ENCODE measurements around the gene GNGT2.
A peak's percentile ranks its signal among the peaks of the same experiment; 100 is the strongest.
"Not testable (repeated sequence)": the region's sequence is repeated elsewhere in the genome, so short reads cannot be mapped to it uniquely, and the experiment has no call there.

GNGT2 gene

DNA sequence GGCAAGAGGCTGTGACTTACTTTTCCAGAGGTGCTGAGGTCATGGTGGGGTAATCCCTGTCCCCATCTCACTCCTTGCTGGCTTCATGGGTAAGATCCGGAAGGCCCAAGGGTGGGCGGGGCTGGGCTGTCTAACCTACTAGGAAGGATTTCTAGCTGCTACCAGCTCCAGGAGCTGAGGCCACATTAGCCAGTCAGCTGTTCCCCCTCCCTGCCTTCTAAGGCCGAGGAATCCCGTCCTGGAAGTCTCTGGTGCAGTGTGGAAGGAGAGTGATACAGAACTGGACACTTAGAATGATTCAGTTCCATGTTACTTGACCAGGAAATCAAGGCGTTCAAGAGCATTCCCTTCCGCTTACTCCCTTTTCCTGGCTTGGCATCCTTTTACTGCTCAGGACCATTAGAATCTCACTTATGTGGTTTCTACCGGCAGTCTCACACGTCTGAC lies 8.9 kb downstream of the GNGT2 start:
- no peak for DNase-seq

DNA sequence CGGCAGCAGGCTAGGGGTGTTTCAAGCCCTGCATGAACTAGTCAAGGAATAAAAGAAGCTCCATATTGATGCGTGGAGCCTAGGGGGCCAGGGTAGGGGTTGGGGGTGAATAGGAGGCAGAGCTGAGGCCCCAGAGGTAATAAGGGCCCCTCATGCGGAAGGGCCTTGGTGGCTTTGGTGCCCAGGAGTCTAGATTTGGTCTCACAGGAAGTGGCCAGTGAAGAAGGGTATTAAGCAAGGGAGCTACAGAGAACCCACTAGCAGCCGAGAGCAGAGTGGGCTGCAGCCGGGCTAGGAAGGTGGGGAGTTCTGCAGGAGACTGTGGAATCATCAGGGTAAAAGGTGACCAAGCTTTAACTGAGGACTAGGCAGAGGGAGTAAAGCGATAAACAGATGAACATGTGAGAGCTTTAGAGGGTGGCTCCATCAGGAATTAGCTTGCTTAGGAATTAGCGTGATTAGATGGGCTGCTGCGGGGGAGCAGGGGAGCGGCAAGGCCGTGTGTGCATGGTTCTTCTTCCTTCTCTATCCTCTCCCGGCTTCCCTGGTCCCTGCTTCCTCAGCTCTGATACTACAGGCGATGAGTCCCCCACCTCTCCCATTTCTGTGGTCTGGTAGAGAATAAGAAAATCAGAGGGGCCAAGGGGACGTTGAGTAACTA lies 9.8 kb downstream of the GNGT2 start:
- DNase-seq: no peak

DNA sequence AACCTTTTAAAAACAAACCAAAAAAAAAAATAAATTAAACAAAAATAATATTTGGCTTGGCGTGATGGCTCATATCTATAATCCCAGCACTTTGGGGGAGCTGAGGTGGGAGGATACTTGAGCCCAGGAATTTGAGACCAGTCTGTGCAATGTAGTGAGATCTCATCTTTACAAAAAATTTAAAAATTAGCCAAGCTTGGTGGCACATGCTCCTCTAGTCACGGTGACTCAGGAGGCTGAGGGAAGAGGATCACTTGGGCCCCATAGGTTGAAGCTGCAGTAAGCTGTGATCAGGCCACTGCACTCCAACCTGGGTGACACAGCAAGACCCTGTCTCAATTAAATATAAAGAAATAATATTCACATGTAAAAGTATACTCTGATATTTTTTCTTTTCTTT lies 12.2 kb downstream of the GNGT2 start:
- no peak for DNase-seq

DNA sequence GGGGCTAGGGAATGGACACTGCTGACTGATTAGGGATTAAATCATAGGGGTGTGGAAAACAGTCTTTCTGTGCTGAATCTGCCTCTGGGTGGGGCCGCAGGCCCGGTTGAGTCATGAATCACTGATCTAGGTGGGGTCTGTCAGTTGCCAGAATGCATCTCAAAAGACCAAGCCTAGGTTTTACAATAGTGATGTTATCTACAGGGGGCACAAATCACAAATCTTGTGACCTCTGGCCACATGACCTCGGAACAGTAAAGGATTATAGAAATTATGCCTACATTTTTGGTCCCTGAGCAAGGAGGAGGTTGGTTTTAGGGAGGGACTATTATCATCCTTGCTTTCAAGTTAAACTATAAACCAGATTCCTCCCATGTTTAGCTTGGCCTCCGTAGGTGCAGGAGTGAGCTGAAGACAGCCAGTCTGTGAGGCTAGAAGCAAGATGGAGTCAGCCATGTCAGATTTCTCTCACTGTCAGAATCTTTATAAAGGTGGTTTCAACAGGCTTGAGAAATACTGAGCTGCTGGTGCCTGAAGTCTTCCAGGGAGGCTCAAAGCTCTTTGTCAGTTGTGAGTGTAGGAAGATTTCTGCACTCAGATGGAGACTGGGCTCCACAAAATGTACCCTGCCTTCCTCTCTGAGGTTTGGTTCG lies 12.9 kb downstream of the GNGT2 start:
- no peak for DNase-seq

DNA sequence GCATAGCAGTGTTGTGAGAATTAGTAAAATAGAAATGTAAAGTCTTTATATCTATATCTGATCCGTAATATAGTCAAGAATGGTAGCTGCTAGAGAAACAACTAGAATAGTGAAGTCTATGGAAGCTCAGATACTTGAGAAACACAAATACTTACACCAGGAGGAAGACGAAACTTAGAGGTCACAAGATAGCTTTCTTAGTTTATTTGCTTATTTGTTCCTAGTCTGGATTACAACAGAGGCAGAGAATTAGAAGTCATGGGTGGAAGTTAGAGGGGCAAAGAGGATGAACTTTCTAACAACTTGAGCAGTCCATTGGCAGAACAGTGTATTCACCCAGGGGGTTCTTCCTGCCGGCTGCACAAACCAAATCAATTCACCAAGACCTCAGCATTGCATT lies 13.9 kb downstream of the GNGT2 start:
- no peak for DNase-seq

DNA sequence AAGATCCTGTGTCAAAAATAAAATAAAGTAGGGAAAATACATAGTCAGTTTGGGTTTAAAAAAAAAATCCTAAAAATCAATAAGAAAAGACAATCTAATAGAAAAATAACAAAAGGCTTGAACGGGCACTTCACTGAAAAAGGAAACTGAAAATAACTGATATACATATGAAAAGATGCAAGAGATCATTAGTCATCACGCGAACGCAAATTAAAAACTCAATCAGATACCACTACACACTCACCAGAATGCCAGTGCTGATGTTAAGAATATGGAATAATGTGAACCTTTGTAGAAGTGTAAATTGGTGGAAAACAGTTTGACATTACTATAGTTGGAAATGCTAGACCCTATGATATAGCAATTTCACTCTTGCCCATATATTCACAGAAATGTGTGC lies 14.6 kb downstream of the GNGT2 start:
- no peak for DNase-seq

DNA sequence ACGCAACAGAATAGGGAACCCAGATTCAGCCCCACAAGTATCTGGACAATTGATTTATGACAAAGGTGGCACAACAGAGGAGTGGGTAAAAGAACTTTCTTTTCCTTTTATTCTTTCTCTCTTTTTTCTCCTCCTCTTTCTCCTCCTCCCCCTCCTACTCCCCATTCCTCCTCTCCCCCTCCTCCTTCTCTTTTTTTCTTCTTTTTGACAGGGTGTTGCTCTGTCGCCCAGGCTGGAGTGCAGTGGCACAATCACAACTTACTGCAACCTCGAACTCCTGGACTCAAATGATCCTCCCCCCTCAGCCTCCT lies 16.1 kb downstream of the GNGT2 start:
- no peak for DNase-seq

DNA sequence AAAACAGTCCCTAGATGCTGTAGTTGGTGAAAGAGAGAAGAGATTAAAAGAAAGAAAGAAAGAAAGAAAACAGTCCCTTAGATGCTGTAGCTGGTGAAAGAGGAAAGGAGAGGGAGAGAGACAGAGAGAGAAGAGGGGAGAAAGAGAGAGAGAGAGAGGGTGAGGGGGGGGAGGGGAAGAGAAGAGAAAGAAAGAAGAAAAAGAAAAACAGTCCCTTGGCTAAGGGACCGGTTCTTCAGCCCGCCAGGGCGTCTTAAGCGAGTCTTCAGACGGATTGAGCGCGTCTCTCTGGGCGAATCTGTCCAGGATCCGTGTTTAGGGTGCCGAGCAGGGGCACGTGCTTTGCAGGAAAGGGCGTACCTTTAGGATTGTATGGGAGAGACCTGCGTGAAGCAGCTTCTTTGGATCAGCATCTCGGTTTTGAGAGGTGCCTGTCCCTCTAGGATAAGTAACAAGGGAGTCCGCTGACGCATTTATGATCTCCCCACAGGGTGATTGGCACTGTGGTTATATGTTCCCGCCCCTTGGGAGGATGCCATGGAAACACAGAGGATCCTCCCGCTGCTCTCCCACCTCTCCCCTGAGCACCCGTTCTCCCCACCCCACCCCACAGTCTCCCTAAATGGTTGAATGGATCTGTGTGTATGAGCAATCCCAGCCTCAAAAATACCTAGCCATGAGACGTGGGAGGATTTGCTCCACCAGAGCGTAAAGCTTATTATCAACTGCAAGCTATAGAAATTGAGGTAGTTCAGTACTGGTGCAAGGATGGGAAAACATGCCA lies 16.7 kb downstream of the GNGT2 start:
- peak in 1 of 4 experiments; percentile 13 for DNase-seq

DNA sequence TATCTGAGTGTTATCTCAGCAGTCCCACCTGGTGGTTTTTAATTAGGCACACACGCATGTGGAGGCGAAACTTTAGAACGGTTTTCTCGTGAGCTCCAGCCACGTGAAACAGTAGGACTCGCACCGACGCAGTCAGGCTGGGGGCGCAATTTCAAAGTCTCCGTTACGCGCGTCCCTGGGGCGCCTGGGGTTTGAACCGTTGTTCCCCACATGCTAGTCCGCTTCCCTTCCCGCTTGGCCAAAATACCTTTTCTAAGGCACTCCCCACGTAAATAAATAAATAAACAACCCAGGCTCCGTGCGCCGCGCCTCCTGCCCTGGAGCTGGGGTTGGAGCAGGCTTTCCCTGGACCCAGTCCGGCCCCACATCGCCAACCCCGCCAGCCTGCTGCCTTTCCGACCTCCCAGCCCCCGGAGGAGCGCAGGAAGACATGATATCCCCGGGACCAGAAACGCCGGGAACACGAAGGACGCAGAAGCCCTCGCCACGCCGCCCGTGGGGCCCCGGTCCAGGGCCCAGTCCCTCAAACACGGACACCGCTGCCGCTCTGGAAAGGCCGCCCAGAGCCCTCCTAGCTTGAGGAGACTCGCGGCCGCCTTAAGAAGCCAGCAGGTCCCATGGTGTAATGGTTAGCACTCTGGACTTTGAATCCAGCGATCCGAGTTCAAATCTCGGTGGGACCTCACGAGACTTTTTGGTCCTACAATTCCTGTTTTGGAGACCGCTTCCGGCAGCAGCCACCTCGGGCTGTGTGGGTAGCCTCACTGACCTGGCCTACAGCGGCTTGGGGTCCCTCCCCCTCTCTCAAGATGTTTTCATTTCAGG lies 18.2 kb downstream of the GNGT2 start:
- peak; percentile 94 to 98 (median 96) for DNase-seq

DNA sequence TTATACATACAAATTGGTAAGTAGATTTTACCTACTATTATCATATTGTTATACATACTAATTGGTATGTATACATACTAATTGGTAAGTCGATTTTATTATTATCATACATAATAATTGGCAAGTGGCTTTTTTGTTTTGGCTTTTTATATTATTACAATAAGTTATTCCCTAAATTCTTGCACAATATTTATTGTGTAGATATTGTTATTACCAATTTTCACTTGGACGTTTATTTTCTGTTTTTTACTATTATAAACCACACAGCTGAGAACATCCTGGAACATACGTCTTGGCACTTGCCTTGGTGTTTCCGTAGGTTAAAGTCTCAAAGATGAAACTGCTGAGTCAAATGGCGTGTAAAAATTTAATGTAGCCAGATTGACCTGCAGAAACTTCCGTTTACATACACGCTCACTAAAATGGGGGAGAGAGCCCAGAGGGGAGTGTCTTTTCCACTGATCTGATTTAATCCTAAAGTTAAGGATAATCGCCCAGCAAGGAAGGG lies 18.9 kb downstream of the GNGT2 start:
- DNase-seq: no peak

DNA sequence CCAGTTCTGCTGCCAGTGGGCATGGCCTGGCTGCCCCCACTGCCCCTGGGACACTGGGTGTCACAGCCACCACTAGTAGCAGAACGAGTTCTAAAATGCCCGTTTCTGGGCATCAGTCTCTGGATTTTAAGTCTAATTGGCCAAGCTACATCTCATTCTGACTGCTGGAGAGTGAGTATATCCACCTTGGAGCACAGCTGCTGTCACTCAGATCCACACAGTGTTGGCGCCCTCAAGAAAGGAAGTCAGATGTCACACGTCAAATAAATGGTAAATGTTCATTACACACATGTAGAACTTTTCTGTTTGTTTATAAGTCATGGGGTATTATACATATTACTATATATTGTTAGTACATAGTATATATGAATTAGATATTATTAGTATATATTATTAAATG lies 19.4 kb downstream of the GNGT2 start:
- DNase-seq: no peak

DNA sequence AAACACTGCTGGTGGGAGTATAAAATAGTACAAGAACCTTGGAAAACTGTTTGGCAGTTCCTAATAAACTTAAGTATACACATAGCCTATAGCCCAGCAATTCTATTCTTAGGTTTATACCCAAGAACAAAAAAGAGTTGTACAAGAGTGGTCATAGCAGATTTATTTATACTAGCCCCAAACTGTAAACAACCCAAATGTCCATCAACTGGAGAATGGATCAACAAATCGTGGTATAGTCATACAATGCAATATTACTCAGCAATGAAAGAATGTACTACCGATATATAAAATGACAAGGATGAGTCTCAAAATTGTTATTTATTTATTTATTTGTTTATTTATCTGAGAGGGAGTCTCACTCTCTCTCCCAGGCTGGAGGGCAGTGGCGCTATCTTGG lies 23.1 kb downstream of the GNGT2 start:
- no peak for DNase-seq

DNA sequence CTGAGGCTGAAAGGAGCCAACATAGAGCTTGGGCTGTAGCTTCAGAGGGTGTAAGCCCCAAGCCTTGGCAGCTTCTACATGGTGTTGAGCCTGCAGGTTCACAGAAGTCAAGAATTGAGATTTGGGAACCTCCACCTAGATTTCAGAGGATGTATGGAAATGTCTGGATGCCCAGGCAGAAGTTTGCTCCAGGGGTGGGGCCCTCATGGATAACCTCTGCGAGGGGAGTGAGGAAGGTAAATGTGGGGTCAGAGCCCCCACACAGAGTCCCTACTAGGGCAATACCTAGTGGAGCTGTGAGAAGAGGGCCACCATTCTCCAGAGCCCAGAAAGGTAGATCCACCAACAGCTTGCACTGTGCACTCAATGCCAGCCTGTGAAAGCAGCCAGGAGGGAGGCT lies 25.0 kb downstream of the GNGT2 start:
- not testable (repeated sequence) for DNase-seq

DNA sequence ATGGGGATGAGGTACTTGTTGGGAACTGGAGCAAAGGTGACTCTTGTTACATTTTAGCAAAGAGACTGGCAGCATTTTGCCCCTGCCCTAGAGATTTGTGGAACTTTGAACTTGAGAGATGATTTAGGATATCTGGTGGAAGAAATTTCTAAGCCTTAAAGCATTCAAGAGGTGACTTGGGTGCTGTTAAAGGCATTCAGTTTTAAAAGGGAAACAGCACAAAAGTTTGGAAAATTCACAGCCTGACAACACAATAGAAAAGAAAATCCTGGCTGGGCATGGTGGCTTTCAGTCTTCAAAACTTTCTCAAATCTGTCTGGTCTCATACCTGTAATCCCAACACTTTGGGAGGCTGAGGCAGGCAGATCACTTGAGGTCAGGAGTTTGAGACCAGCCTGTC lies 25.9 kb downstream of the GNGT2 start:
- not testable (repeated sequence) for DNase-seq

DNA sequence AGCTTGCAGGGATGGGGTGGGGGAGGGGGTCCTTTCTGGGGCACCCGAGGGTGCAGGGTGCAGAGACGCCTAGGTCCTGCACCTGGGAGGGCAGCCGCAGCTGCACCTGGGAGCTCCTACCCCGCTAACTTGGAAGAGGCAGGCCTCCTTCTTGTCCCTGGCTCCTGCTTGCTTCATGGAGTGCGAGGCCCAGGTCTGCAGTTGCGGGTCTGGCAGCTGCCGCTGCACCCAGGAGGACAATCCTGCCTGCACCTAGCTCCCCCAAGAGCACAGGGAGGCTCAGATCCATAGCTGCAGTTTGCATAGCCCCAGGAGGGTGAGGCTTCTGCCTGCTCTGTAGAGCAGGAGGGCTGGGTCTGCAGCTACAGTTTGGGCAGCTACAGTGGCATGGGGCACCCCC lies 26.6 kb downstream of the GNGT2 start:
- DNase-seq: no peak

DNA sequence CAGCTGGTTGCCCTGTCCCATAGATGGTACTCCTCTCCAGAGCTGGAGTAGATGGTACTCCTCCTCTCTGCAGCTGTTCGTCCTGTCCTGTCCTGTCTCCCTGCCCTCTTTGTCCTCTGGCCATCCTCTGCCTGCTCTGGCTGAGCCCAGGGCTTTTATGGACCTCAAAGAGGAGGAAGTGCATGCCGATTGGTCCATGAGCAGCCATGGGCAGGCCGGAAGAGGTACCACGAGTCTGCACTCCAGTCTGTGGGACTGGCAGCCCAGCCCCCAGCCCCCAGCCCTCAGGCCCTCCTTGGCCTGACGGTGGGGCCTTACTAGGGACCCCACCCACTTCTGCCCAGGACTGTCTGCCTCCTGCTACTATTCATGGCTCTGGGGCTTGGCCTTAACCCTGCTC lies 27.0 kb downstream of the GNGT2 start:
- DNase-seq: no peak

DNA sequence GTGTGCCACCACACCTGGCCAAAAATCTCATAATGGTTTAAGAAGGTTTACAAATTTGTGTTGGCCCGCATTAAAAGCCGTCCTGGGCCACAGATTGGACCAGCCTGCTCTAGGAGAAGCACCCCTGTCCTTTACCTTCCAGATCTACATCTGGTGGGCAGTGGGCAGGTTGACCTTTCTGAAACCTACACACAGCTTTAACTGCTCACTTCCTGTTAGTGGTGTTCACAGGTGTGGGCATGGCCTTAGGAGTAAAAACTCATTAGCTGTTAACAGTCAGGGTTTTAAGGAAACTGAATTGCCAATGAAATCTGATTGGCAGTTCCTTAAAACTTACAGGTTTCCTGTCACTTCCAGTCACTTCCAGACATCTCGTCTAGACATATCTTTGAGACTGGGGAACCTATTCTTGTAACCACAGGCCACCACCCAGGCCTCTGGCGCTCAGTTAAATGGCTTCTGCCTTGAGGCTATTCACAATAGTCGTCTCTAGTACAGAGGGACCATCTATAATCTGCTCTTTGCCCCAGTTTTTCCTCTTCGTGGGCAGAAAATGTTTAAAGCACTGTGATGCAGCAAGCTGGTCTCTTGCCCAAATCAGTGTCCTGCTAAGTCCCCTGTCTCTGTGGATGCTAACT lies 29.3 kb downstream of the GNGT2 start:
- no peak for DNase-seq

DNA sequence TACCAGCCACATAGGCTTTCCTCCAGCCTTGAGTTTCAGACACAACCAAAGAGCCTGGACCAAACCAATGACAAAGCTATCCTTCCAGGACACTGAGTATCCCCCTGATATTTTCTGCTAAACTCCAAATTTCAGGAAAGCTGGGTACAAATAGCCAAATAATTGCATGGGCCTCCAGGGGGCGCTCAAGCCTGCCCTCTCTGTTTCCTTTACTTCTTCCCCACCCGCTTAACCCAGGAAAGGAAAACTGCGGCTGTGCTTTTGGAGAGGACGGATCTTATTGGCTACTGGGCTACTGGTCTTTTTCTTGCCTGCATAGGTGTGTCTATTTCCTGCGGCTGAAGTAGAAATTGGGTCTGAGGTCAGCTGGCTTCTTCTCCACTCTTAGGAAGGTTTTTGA lies 30.1 kb downstream of the GNGT2 start:
- peak in 3 of 4 experiments; percentile 37 to 52 (median 50) for DNase-seq

DNA sequence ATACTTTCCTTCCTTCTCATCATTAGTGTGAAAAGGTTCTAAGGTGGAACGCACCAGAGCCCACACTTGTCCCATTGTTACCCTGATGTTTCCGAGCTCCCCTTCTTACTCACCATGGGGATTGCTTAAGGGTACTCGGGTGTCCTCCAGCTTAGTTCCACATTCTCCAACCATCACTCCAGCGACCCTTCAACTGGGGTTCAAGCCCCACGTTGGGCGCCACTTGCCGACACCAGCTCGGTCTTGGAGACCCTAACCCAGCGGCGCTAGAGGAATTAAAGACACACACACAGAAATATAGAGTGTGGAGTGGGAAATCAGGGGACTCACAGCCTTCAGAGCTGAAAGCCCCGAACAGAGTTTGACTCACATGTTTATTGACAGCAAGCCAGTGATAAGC lies 34.4 kb downstream of the GNGT2 start:
- DNase-seq: not testable (repeated sequence)

DNA sequence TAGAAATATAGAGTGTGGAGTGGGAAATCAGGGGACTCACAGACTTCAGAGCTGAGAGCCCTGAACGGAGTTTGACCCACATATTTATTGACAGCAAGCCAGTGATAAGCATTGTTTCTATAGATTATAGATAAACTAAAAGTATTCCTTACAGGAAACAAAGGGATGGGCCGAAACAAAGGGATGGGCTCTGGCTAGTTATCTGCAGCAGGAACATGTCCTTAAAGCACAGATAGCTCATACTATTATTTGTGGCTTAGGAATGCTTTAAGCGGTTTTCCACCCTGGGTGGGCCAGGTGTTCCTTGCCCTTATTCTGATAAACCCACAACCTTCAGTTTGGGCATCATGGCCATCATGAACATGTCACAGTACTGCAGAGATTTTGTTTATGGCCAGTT lies 39.7 kb downstream of the GNGT2 start:
- DNase-seq: not testable (repeated sequence)

DNA sequence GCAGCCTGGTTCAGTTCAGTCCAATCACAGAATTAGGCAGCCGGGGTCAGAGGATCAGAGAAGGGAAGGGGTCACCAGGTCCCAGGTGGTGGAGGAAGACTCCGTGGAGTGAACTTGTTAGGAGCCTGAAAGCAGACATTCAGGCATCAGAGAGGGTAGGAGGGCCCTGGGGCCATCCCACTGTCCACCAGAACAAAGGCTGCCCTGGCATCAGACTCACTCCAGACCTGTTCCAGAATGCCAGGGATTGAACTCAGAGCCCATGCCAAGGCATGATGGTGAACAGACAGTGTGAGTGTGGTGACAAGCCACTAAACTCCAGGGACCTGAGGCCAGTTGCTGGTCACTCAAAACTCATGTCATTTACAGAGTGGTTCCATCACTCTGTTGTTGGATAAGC lies 40.2 kb downstream of the GNGT2 start:
- no peak for DNase-seq

DNA sequence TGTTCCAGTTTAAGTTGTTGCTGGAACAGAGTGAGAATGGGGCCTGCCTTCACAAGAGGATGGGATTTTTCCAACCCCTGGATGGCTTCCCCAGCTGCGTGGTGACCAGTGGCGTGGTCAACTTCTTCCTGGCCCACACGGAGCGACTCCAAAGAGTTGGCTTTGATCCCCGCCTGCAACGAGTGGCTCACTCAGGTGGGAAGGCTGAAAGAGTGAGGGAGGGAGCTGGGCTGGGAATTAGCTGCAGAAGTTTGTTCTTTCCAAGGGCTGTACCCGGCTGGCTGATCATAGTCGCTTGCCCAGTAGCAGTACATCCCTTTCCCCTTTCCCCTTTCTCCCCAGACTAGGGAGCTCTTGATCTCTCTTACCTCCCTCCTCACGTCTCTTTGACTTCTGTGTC lies 41.7 kb downstream of the GNGT2 start:
- DNase-seq: no peak

DNA sequence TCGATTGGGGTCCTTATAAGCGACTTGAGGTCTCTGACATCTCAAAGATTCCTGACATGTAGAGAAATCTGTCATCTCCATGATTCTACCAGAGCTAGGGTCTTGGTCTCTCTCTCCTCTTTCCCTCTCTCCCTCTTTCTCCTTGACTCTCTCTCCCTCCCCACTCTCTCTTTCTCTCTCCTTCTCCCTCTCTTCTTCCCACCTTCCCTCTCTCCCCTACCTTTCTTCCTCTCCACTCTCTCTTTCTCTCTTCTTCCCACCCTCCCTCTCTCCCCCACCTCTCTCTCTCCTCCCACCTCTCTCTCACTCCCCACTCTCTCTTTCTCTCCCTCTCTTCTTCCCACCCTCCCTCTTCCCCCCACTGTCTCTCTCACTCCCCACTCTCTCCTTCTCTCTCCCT lies 45.2 kb downstream of the GNGT2 start:
- DNase-seq: no peak
